Measurements from ENCODE around the gene P2RX1. TPM values are rescaled to one million over a fixed set of nuclear protein-coding genes. Genes with fewer than 3 reads are reported as not detected.

Gene P2RX1
- total RNA-seq, 1 donor from 2014 or later: not detected

- H3K4me1 Mint-ChIP-seq (ENCODE audit: unreplicated experiment): peaks cover 2% of the 10 kb centered on the region
- H3K27ac Mint-ChIP-seq (ENCODE audit: unreplicated experiment): no peak overlapping the region
- no peak overlapping the region for H3K4me3 Mint-ChIP-seq (ENCODE audit: unreplicated experiment)
- TF ChIP-seq CTCF (IDR thresholded peaks at IDR 0.05; ENCODE audit: unreplicated experiment): no peak
- H3K9me3 Mint-ChIP-seq (ENCODE audit: unreplicated experiment): no peaks in the 10 kb centered on the region
- H3K27me3 Mint-ChIP-seq (ENCODE audit: unreplicated experiment): peaks cover 5% of the 10 kb centered on the region
- DNase-seq (ENCODE audit: low spot score): no peak
- H3K36me3 Mint-ChIP-seq (ENCODE audit: low read depth, unreplicated experiment): peaks cover 8% of the 10 kb centered on the region
These were observed 36.5 kb downstream of the P2RX1 start for GRCh38 chr17:3879591-3880417.

- Mint-ChIP-seq H3K27me3 (ENCODE audit: unreplicated experiment) (peaks cover 2% of the 10 kb centered on the region), H3K4me3 (ENCODE audit: unreplicated experiment) (peak overlapping the region; percentile 31), H3K36me3 (ENCODE audit: low read depth, unreplicated experiment) (peaks cover 4% of the 10 kb centered on the region), H3K27ac (ENCODE audit: unreplicated experiment) (no peak overlapping the region), H3K9me3 (ENCODE audit: unreplicated experiment) (no peaks in the 10 kb centered on the region), H3K4me1 (ENCODE audit: unreplicated experiment) (peaks cover 2% of the 10 kb centered on the region)
- no peak for DNase-seq (ENCODE audit: low spot score)
- TF ChIP-seq CTCF (IDR thresholded peaks at IDR 0.05; ENCODE audit: unreplicated experiment): no peak
These were observed 37.1 kb downstream of the P2RX1 start for GRCh38 chr17:3879186-3879585.

GRCh38 chr17:3877220-3877619, 39.0 kb downstream of the P2RX1 start:
- no peaks in the 10 kb centered on the region for H3K27me3 Mint-ChIP-seq (ENCODE audit: unreplicated experiment)
- no peak overlapping the region for H3K27ac Mint-ChIP-seq (ENCODE audit: unreplicated experiment)
- TF ChIP-seq CTCF (IDR thresholded peaks at IDR 0.05; ENCODE audit: unreplicated experiment): no peak
- peaks cover 9% of the 10 kb centered on the region for H3K36me3 Mint-ChIP-seq (ENCODE audit: low read depth, unreplicated experiment)
- H3K4me3 Mint-ChIP-seq (ENCODE audit: unreplicated experiment): no peak overlapping the region
- no peaks in the 10 kb centered on the region for H3K9me3 Mint-ChIP-seq (ENCODE audit: unreplicated experiment)
- no peak for DNase-seq (ENCODE audit: low spot score)
- H3K4me1 Mint-ChIP-seq (ENCODE audit: unreplicated experiment): peaks cover 2% of the 10 kb centered on the region

- peaks cover 9% of the 10 kb centered on the region for H3K36me3 Mint-ChIP-seq (ENCODE audit: low read depth, unreplicated experiment)
- no peaks in the 10 kb centered on the region for H3K9me3 Mint-ChIP-seq (ENCODE audit: unreplicated experiment)
- no peak for TF ChIP-seq CTCF (IDR thresholded peaks at IDR 0.05; ENCODE audit: unreplicated experiment)
- H3K4me3 Mint-ChIP-seq (ENCODE audit: unreplicated experiment): no peak overlapping the region
- no peaks in the 10 kb centered on the region for H3K27me3 Mint-ChIP-seq (ENCODE audit: unreplicated experiment)
- H3K4me1 Mint-ChIP-seq (ENCODE audit: unreplicated experiment): peaks cover 8% of the 10 kb centered on the region
- DNase-seq (ENCODE audit: low spot score): no peak
- H3K27ac Mint-ChIP-seq (ENCODE audit: unreplicated experiment): no peak overlapping the region
These were observed 40.9 kb downstream of the P2RX1 start for GRCh38 chr17:3875317-3875716.

- H3K36me3 Mint-ChIP-seq (ENCODE audit: low read depth, unreplicated experiment): peaks cover 12% of the 10 kb centered on the region
- no peaks in the 10 kb centered on the region for H3K27me3 Mint-ChIP-seq (ENCODE audit: unreplicated experiment)
- H3K4me1 Mint-ChIP-seq (ENCODE audit: unreplicated experiment): peaks cover 5% of the 10 kb centered on the region
- DNase-seq (ENCODE audit: low spot score): no peak
- no peak for TF ChIP-seq CTCF (IDR thresholded peaks at IDR 0.05; ENCODE audit: unreplicated experiment)
- no peaks in the 10 kb centered on the region for H3K9me3 Mint-ChIP-seq (ENCODE audit: unreplicated experiment)
- H3K27ac Mint-ChIP-seq (ENCODE audit: unreplicated experiment): no peak overlapping the region
- peak overlapping the region; percentile 29 for H3K4me3 Mint-ChIP-seq (ENCODE audit: unreplicated experiment)
These were observed 42.4 kb downstream of the P2RX1 start for GRCh38 chr17:3873862-3874261.

Data from endothelial cell (in vitro differentiated cells).